ENCODE data around the gene SEMA3A.

The SEMA3A gene

DNA sequence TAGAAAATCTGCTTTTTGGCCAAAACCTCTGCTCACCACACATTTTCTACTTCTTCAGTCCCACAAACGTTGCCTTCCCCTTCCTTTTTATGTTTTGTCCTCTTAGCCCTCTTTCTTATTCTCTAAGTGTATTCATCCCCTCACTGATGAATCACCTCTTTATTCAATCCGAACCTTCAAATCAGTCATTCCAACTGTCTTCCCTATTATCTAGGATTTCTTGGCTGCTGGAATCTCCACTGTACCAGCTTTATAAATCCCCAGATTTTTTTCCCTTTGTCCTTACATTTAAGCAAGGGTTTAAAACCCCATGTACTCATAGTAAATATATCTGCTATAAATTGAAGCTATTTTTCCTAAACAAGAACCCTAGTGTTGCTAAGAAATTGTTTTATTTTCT is 176.9 kb downstream of the SEMA3A start:
- DNase-seq (ENCODE audit: low read depth, low spot score), result peak; percentile 32

DNA sequence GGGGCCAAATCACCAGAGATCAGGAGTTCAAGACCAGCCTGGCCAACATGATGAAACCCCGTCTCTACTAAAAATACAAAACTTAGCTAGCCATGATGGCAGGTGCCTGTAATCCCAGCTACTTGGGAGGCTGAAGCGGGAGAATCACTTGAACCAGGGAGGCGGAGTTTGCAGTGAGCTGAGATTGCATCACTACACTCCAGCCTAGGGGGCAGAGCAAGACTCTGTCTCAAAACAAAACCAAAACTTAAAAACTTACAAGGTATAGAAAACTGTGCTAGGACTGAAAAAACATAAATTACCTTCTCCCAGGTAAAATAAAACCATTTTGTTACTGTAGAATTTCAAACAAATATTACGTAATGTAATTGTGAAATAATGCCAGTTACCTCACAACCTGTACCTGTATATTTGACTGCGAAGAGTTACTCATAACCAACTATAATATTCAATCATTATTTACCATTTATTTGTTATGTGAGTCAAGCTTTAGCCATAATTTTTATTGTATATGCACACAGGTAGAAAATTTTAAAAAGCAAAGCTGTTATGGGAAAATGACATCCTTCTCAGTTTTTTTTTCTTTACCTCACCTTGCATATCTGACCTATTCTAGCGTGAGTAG is 180.9 kb downstream of the SEMA3A start:
- no peak for DNase-seq (ENCODE audit: low read depth, low spot score)

DNA sequence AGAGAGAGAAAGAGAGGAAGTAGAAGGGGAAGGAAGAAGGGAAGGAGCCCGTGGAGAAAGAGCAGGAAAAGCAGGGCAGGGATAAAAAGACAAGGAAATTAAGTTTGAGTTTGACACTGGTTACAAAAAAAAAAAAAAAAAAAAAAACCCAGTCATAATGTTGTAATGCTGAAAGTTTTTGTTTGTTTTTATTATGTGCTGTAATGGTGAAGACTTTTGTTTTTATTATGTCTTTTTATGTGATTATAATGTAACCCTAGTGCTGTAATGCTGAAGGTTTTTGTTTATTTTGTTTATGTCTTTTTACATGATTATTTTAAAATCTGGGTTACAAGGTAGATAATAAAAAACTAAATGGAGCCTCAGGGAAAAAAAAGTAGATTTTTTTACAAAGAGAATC is 184.8 kb downstream of the SEMA3A start:
- no peak for DNase-seq (ENCODE audit: low read depth, low spot score)

DNA sequence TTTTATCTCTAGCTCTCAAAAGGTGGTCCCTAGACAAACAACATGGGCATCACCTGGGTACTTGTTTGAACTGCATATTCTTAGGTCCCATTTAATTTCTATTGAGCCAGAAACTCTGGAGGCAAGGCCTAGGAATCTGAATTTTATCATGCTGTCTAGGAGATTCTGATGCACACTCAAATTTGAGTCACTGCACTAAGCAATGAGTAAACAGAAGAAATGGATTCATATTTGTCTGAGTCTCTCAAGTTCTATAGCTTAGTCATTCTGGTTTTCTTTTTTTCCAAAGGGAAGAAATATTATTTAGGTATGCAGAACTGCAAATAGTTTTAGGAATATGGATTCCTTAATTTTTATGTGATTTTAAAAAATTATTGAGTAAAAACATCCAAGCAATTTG is 185.5 kb downstream of the SEMA3A start:
- no peak for DNase-seq (ENCODE audit: low read depth, low spot score)

DNA sequence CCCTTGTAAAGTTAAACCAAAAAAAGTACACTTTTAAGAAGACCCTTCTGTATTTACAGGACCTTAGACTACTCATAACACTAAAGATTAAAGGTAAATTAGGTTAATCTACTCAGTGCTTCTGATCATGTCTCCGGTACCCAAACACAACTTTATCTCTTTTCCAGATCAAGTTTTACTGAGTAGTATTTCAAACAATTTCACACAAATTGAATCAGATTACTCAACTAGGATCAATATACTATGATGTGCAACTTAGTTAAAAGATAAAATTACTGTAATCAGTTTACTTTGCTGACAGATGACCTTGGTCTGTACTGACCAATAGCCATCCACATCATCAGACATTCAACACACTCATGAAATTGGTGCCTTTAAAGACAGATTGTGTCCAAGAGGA is 191.4 kb downstream of the SEMA3A start:
- DNase-seq (ENCODE audit: low read depth, low spot score), result no peak

DNA sequence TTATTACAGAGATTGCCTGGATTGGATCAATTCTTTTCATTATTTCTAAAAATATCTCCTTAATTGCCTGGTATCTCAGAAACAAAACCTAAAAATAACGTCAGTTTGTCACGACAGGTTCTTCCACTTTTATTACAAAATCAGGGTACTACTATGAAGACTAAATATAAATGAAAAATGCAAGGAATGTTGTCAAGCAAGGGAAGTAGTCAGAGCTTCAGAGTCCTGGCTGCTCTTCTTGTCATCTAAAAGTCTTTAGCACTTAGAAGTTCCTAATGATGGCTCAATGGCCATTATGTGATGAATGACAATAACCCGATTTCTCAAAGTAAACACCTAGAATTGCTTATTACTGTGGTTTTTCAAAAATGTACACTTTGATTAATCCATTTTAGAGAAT is 192.2 kb downstream of the SEMA3A start:
- DNase-seq (ENCODE audit: low read depth, low spot score), result no peak

DNA sequence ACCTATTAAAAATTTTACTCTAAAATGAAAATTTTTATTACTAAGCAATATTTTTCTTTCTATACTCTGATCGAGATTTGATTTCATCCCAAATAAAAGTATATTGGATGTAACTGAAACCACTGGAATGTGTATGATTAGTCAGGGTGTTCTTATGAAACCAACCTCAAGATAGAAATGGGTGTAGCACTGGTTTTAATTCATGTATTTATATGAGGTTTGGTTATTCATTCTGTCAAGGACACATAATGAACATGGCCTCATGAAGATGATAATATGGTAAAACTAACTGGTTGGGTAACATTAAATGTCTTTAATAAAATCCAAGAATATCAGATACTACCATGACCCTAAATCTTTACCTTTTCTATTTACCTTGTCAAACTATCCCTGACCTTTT is 197.7 kb downstream of the SEMA3A start:
- DNase-seq (ENCODE audit: low read depth, low spot score), result no peak

DNA sequence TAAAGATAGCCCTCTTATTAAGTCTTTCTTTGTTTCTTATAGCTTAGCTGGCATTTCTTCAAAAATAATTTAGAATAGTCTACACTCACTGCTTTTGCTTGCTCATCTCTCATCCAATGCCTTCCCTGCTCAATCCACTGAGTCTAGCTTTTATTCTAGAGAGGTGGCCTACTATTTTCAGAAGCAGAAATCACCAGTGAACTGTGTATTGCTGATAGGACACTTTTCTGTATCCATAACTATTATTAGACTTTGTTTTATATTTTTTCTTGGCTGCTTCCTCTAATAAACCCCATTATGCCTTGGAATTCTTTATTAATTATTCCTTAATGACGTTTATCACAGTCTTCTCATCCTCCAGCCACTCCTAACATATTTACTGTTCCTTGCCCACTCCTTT is 206.8 kb downstream of the SEMA3A start:
- no peak for DNase-seq (ENCODE audit: low read depth, low spot score)

DNA sequence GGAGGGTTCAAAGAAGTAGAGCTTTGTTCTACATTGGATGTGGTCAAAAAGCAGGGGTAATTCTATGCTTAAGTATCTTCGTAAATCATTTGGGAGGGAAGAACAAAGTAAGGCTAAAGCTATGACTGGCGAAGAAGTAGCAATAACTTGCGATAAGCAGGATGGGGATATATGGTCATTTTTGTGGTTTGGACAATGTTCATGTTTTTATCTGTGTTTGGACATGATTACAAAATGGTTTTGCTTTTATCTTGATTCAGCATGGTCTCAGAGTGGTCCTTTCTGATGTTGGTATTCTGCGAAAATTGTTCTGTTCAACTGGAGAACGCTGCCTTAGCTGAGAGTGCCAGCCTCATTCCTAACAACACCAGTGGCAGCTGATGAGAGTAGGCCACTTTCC is 208.8 kb downstream of the SEMA3A start:
- DNase-seq (ENCODE audit: low read depth, low spot score), result no peak

DNA sequence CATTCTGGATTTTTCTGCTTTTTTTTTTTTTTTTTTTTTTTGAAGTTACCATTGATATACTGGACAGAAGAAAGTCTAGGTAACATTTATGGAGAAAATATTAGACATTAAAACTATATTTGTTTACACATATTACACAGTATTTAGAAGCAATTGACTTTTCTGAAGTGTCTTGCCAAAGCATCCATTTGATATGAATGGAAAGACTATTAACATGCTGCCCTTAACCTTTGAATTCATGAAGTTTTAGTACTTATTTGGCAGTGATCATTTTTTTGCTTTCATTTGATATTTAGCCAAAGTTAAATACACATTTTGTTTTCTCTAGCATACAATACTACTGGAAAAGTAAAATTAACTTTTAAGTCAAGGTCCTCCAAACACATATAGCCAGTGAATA is 210.0 kb downstream of the SEMA3A start:
- DNase-seq (ENCODE audit: low read depth, low spot score), result no peak

DNA sequence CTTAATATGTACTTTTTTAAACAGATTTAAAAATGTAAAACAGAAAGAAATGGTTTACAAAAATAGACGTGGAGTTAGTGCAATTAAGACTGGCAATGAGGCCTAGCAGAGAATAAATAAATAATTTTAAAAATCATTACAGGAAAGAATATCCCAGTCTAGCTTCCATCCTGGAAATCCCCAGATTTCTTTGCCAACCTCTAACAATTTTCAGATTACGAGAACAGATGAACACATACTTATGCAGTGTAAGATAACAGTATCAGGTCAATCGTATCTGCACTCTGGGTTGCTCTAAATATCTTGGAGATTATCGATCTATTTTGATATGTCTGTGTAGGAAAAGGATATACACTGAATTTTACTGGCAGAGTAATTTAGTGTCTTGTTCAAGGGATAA is 210.5 kb downstream of the SEMA3A start:
- DNase-seq (ENCODE audit: low read depth, low spot score), result no peak

DNA sequence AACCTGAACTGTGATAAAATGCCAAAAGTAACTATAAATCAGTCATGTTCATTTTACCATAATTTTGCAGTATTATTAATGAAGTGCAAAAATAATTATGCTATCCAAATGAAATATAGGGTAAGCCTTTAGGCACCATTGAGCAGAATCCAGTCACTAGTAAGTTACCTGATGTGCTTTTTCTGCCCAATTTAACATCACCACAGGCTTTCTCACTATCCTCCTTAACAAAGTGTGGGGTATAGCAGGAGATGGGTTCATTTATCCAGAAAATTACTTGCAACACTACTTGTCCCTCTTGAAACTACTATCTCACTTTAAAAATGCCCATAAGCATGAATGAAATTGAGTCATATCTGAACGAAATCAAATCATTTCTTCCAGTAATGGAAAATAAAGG is 211.0 kb downstream of the SEMA3A start:
- DNase-seq (ENCODE audit: low read depth, low spot score), result no peak

DNA sequence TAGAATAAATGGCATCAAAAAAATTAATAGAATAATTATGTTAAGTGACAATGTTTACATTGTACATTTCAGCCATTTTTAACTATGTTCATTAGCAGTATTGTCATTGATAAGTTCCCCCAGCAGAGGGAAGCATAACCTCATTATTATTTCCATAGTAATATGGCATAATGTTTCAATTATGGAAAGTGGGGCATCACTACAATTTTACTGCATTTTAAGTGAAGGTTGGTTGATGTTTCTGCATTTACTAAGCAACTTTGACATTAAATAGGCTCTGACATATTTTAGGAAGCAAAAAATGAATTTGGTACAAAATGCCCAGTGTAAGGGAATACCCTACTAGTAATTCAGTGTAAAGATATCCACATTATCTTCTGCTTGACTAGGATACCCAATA is 218.3 kb downstream of the SEMA3A start:
- peak; percentile 48 for DNase-seq (ENCODE audit: low read depth, low spot score)

DNA sequence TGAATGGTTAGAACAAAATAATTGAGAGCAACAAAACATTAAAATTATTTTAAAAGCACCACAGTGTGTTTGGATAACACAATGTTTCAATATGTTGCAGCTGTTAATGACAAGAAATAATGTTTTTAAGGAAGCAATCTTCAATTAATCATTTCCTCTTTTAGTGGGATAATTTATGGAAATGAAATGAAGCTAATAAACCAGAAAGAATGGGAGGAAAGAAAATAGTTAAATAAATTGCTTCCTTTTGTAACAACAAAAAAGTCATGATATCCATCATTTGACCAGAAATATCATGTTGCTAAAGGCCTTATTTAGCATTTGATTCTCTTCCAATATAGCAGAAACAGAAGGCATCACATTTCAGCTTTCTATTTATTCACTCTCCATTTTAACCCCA is 224.5 kb downstream of the SEMA3A start:
- DNase-seq (ENCODE audit: low read depth, low spot score), result no peak

DNA sequence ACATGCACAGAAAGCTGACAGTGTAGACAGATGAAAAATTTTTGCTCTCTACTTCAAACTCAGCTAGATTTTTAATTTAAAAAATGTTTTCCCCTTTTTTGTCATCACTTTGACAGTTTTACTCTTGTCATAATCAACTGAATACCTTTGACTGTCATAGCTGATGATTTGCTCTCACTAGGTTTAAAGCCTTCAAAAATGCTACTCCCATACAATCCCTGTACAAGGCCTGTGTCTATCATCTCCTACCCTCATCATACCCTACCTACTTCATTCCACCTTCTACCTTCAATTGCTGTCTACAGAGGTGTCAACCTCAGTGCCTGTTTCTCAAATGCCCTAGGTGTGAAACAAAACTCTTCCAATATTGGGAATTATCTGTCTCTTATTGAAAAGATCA is 230.3 kb downstream of the SEMA3A start:
- no peak for DNase-seq (ENCODE audit: low read depth, low spot score)

DNA sequence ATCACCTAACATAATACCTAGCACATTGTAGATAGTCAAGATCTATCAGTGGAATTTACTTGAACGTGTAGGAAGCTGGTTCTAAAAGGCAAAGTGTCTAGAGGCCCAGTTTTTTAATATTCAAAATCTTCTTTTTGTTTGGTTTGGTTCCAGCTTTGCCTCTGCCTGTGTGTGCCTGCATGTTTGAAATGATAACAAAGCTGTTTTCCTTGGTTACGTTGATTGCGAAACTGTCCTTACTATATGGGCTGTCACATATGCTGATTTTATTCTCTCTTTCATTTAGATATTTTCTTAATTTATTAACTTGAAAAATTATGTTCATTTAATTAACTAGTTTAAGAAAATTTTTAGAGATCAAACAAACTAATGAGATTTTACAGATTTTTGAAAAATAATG is 237.3 kb downstream of the SEMA3A start:
- no peak for DNase-seq (ENCODE audit: low read depth, low spot score)

DNA sequence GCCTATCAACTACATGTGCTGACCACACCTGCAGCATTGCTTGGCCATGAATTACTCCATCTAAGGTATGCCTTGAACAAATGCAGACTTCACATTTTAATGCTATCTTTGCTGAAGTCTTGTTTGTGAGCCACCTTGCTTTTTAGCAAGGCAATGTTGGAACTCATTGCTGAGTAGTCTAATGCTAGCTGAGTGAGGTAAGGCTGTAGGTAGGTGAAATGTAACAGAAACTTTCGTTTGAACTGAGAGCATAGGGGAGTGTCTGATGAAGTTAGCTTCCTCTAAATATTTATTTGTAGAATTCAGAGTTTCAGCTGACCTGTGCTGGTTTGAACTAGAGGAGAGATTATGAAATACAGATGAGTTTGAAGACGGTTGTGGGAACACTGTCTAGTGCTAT is 238.5 kb downstream of the SEMA3A start:
- DNase-seq (ENCODE audit: low read depth, low spot score), result no peak

DNA sequence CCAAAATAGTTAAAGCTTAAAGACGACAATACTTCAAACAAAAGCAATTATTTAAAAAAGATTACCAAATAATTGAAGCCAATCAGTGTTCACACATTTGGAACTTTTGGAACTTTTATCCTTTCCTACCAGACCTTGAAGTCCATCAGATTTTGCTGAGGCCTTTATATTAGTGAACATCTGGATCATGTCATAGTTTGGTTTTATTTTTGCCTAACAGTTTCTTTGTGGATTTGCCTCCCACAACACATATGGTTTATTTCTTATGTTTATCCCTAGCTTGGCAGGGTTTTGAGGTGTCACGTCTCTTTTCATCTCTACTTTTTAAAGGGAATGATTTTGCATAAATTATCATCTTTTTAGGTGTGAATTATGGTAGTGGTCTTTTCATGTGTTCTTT is 242.4 kb downstream of the SEMA3A start:
- DNase-seq (ENCODE audit: low read depth, low spot score), result no peak

DNA sequence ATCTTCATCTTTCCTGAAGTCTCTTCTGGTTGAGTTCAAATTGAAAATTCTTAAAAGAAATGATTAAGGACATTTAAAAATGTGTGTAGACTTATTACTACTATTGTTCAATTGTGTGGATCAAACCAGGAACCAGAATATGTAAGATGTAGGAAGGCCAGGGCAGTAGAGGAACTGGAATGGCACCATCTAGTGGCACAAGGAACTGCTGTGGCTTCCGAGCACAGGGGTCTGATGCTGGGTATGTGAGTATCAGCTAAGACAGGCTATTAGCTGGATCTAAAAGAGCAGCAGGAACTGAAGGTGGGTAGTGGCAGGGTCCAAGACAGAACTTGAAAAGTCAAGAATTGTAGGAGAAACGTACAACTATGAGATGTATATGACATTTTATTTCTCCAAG is 247.3 kb downstream of the SEMA3A start:
- no peak for DNase-seq (ENCODE audit: low read depth, low spot score)

DNA sequence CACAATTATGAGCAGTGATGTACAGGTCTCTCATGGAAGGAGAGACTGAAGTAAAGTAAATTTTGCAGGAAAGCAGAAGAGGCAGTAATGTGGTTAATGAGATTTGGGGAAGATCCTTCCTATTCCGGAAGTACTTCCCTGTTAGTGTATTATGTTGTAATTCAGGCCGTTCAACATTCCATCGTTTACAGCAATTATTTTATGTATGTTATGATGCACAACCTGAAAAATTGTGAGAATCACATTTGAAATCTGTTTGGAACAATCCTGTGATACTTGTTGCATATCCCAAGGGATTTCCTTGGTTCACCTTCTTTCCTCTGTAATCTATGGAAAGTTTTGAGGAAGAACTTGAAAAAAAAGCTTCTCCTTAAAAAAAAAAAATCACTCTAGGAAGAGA is 247.8 kb downstream of the SEMA3A start:
- no peak for DNase-seq (ENCODE audit: low read depth, low spot score)

DNA sequence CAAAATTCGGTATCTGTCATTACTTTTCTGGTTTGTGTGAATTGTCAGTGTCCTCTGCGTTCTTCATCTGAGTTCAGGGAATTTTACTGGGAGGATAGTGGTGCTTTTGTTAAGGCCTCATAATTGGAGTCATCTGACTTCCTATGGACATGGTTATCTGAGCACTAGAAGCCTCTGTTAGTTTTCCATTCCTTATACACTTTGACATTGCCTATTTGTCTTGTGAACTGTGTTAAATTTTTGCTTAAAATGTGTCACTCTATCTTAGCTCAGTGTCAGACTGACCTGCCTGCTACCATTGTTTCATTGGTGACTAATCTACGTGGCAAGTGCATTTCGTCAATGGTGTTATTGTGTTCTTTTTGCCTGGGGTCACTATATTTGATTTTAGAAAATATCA is 253.3 kb downstream of the SEMA3A start:
- DNase-seq (ENCODE audit: low read depth, low spot score), result no peak

DNA sequence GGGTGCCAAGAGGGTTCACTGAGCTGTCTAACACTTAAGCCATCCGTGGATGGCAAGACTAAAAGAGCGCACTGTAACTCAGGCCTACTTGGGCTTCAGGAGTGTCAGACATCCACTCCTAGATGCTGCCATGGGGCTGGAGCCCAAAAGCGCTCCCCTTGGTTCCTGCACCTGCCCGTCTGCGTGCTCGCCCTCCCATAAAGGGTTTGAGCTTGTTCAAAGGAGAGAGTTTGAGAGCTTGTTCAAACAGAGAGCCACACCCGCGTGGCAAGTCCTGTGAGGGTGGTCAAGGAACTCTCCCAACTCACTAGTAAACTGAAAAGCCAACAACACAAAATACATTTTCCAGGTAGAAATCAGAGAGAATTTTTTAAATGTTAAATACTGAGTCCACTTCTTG is 256.7 kb downstream of the SEMA3A start:
- no peak for DNase-seq (ENCODE audit: low read depth, low spot score)

DNA sequence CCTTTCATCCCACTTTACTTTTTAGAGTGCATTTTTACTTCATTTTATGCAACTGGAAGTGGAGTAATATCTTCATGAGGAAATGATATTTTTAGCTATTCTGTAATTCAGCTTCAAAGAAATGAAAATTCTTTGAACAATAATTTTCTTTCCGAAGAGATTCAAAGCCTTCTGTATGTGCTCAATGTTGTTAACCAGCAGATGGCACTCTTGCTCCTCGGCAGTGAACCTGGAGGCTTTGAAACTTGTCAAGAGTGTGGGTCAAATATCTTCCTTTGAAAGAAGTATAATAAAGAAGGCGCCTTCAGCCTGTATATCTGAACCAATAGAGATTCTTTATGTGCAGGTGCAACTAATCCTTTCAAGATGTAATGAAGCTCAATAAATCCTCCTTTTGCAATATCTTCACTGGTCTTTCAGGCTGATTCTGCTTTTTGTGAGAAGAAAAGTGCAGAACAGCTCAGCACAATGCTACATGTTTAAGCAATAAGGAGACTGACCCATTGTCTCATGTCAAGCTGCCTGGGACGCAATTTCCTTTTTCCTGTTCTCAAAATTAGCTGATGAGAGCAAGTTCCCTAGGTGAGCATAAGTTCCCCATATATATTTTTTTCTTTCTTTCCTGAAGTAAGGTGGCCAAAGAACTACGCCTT is 258.4 kb downstream of the SEMA3A start:
- DNase-seq (ENCODE audit: low read depth, low spot score), result peak; percentile 82

DNA sequence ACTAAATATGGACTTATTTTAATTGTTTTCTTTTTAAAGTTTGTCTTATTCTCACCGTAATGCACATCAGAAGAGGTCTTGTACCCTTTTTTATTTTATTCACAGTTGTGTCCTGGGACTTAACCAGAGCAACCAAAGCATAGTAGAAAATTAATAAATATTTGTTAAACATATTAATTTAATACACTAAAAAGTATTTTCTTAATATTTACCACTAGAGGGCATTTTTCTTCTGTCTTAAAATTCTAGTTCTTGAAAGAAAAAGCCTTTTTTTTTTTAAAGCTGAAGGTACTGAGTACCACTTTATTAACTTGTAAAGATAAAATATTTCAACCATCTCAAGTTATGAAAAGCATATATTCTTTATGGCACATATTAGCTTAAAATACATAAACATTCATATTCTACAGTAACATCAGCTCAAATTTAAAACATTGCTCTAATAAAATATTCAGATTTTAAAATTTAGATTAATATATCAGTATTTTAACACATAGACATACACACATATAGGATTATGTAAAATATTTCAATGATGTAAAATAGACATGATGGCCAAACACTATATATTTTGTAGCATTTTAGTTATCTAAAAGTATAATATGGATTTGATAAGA is 260.4 kb downstream of the SEMA3A start:
- no peak for DNase-seq (ENCODE audit: low read depth, low spot score)
